Activated CD8-positive, alpha-beta memory T cell treated with anti-CD3 and anti-CD28 coated beads for 36 hours (primary cell): ENCODE data around the gene COMMD8. TPM values are rescaled to one million over a fixed set of nuclear protein-coding genes. Genes with fewer than 3 reads are reported as not detected.

Source experiments
- CTCF ChIA-PET: fragments of 350-600 bp; sonication (Branson Sonifier 250); formaldehyde crosslinking; loops from one replicate; lab custom pipeline; 2021; ENCODE audit warnings: antibody characterized with exemption; lab: Charles Lee
- POLR2A ChIA-PET: fragments of 350-600 bp; sonication (Branson Sonifier 250); formaldehyde crosslinking; loops from one replicate; lab custom pipeline; 2021; ENCODE audit warnings: antibody characterized with exemption; lab: Charles Lee
- total RNA-seq, 2 experiments: library from RNA; stranded (reverse); gene quantifications; one replicate each; pipeline ENCODE4 v1.2.3, GENCODE V29; 2021

The COMMD8 gene
- total RNA-seq, 2 experiments from 2014 or later = 31.0 to 32.3 TPM

- POLR2A ChIA-PET = no interaction called here
- CTCF ChIA-PET = interaction anchor here (0.6 kb wide), 1 partner anchor 11 kb away, joined by 4 read pairs; no protein-coding TSS in a partner anchor
Measured at GRCh38 chr4:47415719-47416118, 47.8 kb downstream of the COMMD8 start.

- ChIA-PET POLR2A (no interaction called here), CTCF (no interaction called here)
Measured at GRCh38 chr4:47413521-47413920, 50.0 kb downstream of the COMMD8 start.

- ChIA-PET CTCF (no interaction called here), POLR2A (no interaction called here)
Measured at GRCh38 chr4:47410271-47410670, 53.2 kb downstream of the COMMD8 start.

- ChIA-PET CTCF (no interaction called here), POLR2A (no interaction called here)
Measured at GRCh38 chr4:47406408-47406807, 57.1 kb downstream of the COMMD8 start.

Other genes with a start within 250 kb of the COMMD8 start
- 1 to 10 TPM; 6.9 to 10.0 TPM for gene ATP10D, start 21.6 kb upstream of the COMMD8 start, total RNA-seq